ENCODE data around the gene PAWR. TPM values are rescaled to one million over a fixed set of nuclear protein-coding genes. Genes with fewer than 3 reads are reported as not detected.

The PAWR gene
- total RNA-seq, 1 experiment from 2014 or later, result 204 TPM

DNA sequence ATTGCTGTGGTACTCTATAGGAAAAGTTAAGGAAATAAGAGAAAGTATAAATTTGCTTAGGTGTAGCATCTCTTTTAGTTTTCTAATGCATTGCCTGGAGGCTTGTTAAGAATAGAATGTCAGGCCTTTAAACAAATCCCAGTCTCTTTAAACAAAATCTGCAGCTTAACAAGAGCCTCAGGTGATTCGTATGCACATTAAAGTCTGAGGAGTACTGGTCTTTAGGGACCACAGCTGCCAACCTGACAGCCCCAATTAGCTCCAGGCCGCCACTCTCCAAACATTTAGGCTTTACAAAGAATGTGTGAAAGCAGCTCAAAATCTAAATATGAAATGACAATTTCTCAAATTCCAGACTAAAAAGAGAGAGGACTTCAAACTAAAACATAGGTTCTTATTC, 35.7 kb downstream of the PAWR start:
- Histone ChIP-seq H3K4me3 (no peak overlapping the region), H3F3A (ENCODE audit: insufficient read depth, low read depth) (peaks cover 7% of the 10 kb centered on the region; the same call in 1 of the 2 replicates), H3K4me1 (replicated peaks; ENCODE audit: insufficient read depth) (no peaks in the 10 kb centered on the region), H3K27ac (no peak overlapping the region), H3K9me2 (ENCODE audit: insufficient read depth) (no peaks in the 10 kb centered on the region), H3K4me2 (no peak overlapping the region), H3K79me2 (ENCODE audit: low read depth) (peaks cover 99% of the 10 kb centered on the region), H3K36me3 (ENCODE audit: low read depth) (peaks cover 9% of the 10 kb centered on the region), H3K27me3 (ENCODE audit: insufficient read depth, low read depth) (no peaks in the 10 kb centered on the region), H2AFZ (no peak overlapping the region), H4K20me1 (ENCODE audit: insufficient read depth) (peaks cover 16% of the 10 kb centered on the region), H3K9me3 (ENCODE audit: insufficient read depth, low read depth) (no peaks in the 10 kb centered on the region)
- no TSS peak for BruUV-seq (replicated peaks)
- intact Hi-C loops (cut with micrococcal nuclease; ENCODE audit: unreplicated experiment), result no loop called here
- ChIA-PET POLR2A (ENCODE audit: unreplicated experiment) (no interaction called here), CTCF (no interaction called here)
- no peak for DNase-seq
- TF ChIP-seq, protein P1, sequence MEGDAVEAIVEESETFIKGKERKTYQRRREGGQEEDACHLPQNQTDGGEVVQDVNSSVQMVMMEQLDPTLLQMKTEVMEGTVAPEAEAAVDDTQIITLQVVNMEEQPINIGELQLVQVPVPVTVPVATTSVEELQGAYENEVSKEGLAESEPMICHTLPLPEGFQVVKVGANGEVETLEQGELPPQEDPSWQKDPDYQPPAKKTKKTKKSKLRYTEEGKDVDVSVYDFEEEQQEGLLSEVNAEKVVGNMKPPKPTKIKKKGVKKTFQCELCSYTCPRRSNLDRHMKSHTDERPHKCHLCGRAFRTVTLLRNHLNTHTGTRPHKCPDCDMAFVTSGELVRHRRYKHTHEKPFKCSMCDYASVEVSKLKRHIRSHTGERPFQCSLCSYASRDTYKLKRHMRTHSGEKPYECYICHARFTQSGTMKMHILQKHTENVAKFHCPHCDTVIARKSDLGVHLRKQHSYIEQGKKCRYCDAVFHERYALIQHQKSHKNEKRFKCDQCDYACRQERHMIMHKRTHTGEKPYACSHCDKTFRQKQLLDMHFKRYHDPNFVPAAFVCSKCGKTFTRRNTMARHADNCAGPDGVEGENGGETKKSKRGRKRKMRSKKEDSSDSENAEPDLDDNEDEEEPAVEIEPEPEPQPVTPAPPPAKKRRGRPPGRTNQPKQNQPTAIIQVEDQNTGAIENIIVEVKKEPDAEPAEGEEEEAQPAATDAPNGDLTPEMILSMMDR (conservative IDR thresholded peaks at IDR 0.05), result no peak
- TF ChIP-seq EZH2 (IDR thresholded peaks at IDR 0.05; ENCODE audit: low read depth), result no peak

DNA sequence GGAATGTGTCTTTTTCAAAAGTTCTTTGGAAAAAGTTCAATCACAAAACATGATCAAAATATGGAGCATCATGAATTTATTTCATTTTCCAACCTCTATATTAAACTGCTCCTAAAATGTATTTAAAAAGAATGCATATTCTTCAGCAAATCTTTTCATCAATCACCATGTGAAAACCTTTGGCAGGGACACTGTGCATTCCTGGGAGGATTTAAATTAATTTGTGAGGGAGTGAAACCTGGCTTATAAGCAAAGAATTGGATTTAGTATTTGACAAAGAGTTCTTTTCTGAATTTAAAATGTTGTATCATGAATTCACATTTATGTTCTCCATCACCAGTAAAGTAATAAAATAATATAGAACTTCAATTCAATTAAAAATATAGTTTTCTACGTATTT, 38.2 kb downstream of the PAWR start:
- H3K27ac ChIP-seq, result no peak overlapping the region

DNA sequence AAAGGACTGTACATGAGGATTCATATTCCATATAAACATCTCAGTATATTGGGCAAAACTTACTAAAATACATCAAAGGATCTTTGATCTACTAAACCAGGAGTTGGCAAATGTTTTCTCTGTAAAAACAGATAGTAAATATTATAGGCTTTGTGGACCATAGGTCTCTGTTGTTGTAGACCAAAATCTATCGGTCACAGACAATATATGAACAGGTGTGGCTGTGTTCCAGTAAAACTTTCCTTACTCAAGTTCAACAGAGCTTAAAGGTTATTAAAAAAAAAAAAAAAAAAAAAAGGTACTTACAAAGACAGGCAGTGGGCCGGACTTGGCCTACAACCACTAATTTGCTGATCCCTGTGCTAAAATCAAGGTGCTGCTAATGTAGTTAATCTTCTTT, 40.3 kb downstream of the PAWR start:
- BruUV-seq (replicated peaks), result no TSS peak

More for the DNA sequence above, 38.2 kb downstream of the PAWR start:
- Histone ChIP-seq H3K36me3 (ENCODE audit: low read depth) (peaks cover 7% of the 10 kb centered on the region; the same call in 1 of the 2 replicates), H3K27me3 (ENCODE audit: insufficient read depth, low read depth) (no peaks in the 10 kb centered on the region), H3K79me2 (ENCODE audit: low read depth) (peaks cover 99% of the 10 kb centered on the region), H2AFZ (no peak overlapping the region), H3K9me2 (ENCODE audit: insufficient read depth) (no peaks in the 10 kb centered on the region), H3F3A (ENCODE audit: insufficient read depth, low read depth) (no peaks in the 10 kb centered on the region; the same call in 1 of the 2 replicates), H3K9me3 (ENCODE audit: insufficient read depth, low read depth) (0 out of 2 replicates have a peak, but pooled peaks cover under 1% of the 10 kb centered on the region), H3K4me3 (no peak overlapping the region), H4K20me1 (ENCODE audit: insufficient read depth) (peaks cover 16% of the 10 kb centered on the region), H3K4me2 (no peak overlapping the region), H3K4me1 (replicated peaks; ENCODE audit: insufficient read depth) (no peaks in the 10 kb centered on the region)
- intact Hi-C loops (cut with micrococcal nuclease; ENCODE audit: unreplicated experiment), result no loop called here
- ChIA-PET POLR2A (ENCODE audit: unreplicated experiment) (no interaction called here), CTCF (interaction anchor here (0.7 kb wide), 1 partner anchor 642 kb away, joined by 3 read pairs; no protein-coding TSS in a partner anchor)
- no TSS peak for BruUV-seq (replicated peaks)
- no peak for TF ChIP-seq EZH2 (IDR thresholded peaks at IDR 0.05; ENCODE audit: low read depth)
- TF ChIP-seq, protein P1 (conservative IDR thresholded peaks at IDR 0.05), result no peak
- no peak for DNase-seq

More for the DNA sequence above, 40.3 kb downstream of the PAWR start:
- no peak overlapping the region for H2AFZ ChIP-seq
- no peaks in the 10 kb centered on the region for H3K9me2 ChIP-seq (ENCODE audit: insufficient read depth)
- intact Hi-C loops (cut with micrococcal nuclease; ENCODE audit: unreplicated experiment), result no loop called here
- TF ChIP-seq, protein P1 (conservative IDR thresholded peaks at IDR 0.05), result no peak
- no peak for TF ChIP-seq EZH2 (IDR thresholded peaks at IDR 0.05; ENCODE audit: low read depth)
- H3K9me3 ChIP-seq (ENCODE audit: insufficient read depth, low read depth), result peaks cover 3% of the 10 kb centered on the region; the same call in 1 of the 2 replicates
- H3F3A ChIP-seq (ENCODE audit: insufficient read depth, low read depth), result peaks cover 4% of the 10 kb centered on the region; the same call in 1 of the 2 replicates
- no peak overlapping the region for H3K4me2 ChIP-seq
- no peak overlapping the region for H3K27ac ChIP-seq
- CTCF ChIA-PET, result interaction anchor here (0.6 kb wide), 1 partner anchor 157 kb away, joined by 5 read pairs; no protein-coding TSS in a partner anchor
- peaks cover 14% of the 10 kb centered on the region; the same call in 1 of the 2 replicates for H3K36me3 ChIP-seq (ENCODE audit: low read depth)
- H3K27me3 ChIP-seq (ENCODE audit: insufficient read depth, low read depth), result no peaks in the 10 kb centered on the region
- H3K4me1 ChIP-seq (replicated peaks; ENCODE audit: insufficient read depth), result no peaks in the 10 kb centered on the region
- H3K79me2 ChIP-seq (ENCODE audit: low read depth), result peaks cover 99% of the 10 kb centered on the region
- DNase-seq, result no peak
- H4K20me1 ChIP-seq (ENCODE audit: insufficient read depth), result peaks cover 11% of the 10 kb centered on the region
- H3K4me3 ChIP-seq, result no peak overlapping the region
- POLR2A ChIA-PET (ENCODE audit: unreplicated experiment), result no interaction called here
